Testis (tissue), 3 donors: ENCODE data around the gene THRB. TPM values are rescaled to one million over a fixed set of nuclear protein-coding genes. Genes with fewer than 3 reads are reported as not detected.
"Not testable (repeated sequence)": the region's sequence is repeated elsewhere in the genome, so short reads cannot be mapped to it uniquely, and the experiment has no call there.

Experiments
- DNase-seq: peaks from one replicate; pipeline ENCODE4 v3.0.0-alpha.2; 2019
- H3K27ac ChIP-seq, 2 donors: fragments of 200-600 bp; sonication (generic); one replicate each; pipeline ENCODE4 v1.5.1; 2019
- H3K27me3 ChIP-seq: fragments of 200-600 bp; sonication (generic); one replicate; pipeline ENCODE4 v1.5.1; 2019
- H3K36me3 ChIP-seq: fragments of 200-600 bp; sonication (generic); one replicate; pipeline ENCODE4 v1.5.1; 2017; ENCODE audit warnings: low read depth; ENCODE audit errors: missing control alignments
- H3K4me1 ChIP-seq: fragments of 200-600 bp; sonication (generic); one replicate; pipeline ENCODE4 v1.5.1; 2019
- H3K4me3 ChIP-seq, 2 donors: fragments of 200-600 bp; sonication (generic); one replicate each; pipeline ENCODE4 v1.5.1; 2017 to 2019
- H3K9me3 ChIP-seq: fragments of 200-600 bp; sonication (generic); one replicate; pipeline ENCODE4 v1.5.1; 2017
- POLR2A ChIP-seq: fragments of 450-650 bp; IDR thresholded peaks from one replicate; pipeline ENCODE4 v1.6.1; 2017; ENCODE audit warnings: antibody characterized with exemption, mild to moderate bottlenecking, moderate library complexity
- WGBS, 2 donors: methylation state at CpG; one replicate each; pipeline ENCODE4 v1.1.5; 2018; 5-methylcytosine and 5-hydroxymethylcytosine counted together
- intact Hi-C: fragments of 100-400 bp; cut with DNase I; formaldehyde crosslinking; loops from one replicate; pipeline ENCODE4 v1.15.1; 2023; ENCODE audit warnings: low total_unique reads
- polyA plus RNA-seq: library from polyadenylated mRNA; stranded (reverse); fragments of 350-450 nt; fragmentation: Illumina TruSeq; extraction: RNeasy Lipid Tissue Mini Kit (QIAGEN cat#74804); gene quantifications from one replicate; pipeline ENCODE4 v1.2.3, GENCODE V29; 2014; ENCODE audit warnings: low read depth, low replicate concordance; ENCODE audit not compliant: insufficient read depth
- total RNA-seq, 2 donors: library from RNA; depleted of rRNA; stranded (reverse); fragments of >200 nt; gene quantifications; one replicate each; pipeline ENCODE4 v1.2.3, GENCODE V29; 2016
- TF ChIP-seq, protein P1 (sequence below), 3 experiments: fragments of 450-650 bp in 2 of 3; fragments of 200-600 bp in 1 of 3; sonication (generic) in 1 of 3; IDR thresholded peaks; one replicate each; pipeline ENCODE4 v1.5.1; 2016 to 2019; ENCODE audit warnings: antibody characterized with exemption in 3 of 3, mild to moderate bottlenecking in 2 of 3, moderate library complexity in 1 of 3

Gene THRB
- total and polyA plus RNA-seq, 3 donors from 2014 or later, result 1.3 to 2.0 (median 1.4) TPM

DNA sequence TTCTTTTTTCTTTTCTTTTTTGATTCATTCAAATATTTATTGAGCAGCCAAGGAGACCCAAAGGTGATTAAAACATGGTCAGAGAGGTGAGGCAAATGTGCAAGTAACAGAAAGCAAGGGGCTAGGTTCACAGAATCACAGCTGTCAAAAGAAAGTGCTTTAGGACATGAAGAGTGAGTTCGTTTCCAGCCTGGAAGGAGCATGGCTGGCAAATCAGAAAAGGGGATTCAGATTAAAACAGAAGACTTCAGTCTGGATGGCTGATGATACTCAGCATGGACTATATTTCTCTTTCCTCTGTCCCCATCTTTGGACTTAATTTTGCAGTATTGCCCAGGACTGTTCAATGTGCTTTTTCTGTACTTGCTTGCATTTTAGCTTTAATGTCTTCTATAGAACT, 398.4 kb downstream of the THRB start:
- Histone ChIP-seq H3K4me1 (no peaks in the 10 kb centered on the region), H3K27me3 (no peaks in the 10 kb centered on the region), H3K4me3 (no peak overlapping the region), H3K36me3 (no peaks in the 10 kb centered on the region), H3K9me3 (no peaks in the 10 kb centered on the region), H3K27ac (no peak overlapping the region)
- intact Hi-C loops, result no loop called here
- TF ChIP-seq, protein P1, sequence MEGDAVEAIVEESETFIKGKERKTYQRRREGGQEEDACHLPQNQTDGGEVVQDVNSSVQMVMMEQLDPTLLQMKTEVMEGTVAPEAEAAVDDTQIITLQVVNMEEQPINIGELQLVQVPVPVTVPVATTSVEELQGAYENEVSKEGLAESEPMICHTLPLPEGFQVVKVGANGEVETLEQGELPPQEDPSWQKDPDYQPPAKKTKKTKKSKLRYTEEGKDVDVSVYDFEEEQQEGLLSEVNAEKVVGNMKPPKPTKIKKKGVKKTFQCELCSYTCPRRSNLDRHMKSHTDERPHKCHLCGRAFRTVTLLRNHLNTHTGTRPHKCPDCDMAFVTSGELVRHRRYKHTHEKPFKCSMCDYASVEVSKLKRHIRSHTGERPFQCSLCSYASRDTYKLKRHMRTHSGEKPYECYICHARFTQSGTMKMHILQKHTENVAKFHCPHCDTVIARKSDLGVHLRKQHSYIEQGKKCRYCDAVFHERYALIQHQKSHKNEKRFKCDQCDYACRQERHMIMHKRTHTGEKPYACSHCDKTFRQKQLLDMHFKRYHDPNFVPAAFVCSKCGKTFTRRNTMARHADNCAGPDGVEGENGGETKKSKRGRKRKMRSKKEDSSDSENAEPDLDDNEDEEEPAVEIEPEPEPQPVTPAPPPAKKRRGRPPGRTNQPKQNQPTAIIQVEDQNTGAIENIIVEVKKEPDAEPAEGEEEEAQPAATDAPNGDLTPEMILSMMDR (IDR thresholded peaks at IDR 0.05), result no peak
- no peak for TF ChIP-seq POLR2A
- WGBS, 2 donors, result 40 to 64% methylated on average over 1 of the region's 1 CpG
- no peak for DNase-seq

- DNase-seq, H3K4me1 ChIP-seq, H3K36me3 ChIP-seq, H3K27me3 ChIP-seq, H3K27ac ChIP-seq, intact Hi-C loops, H3K9me3 ChIP-seq, H3K4me3 ChIP-seq: not testable (repeated sequence)
- 50 to 86% methylated on average over 2 to 11 of the region's 17 CpGs for whole genome bisulfite sequencing, 2 donors
Measured at GRCh38 chr3:24094818-24095217, 399.8 kb downstream of the THRB start.

DNA sequence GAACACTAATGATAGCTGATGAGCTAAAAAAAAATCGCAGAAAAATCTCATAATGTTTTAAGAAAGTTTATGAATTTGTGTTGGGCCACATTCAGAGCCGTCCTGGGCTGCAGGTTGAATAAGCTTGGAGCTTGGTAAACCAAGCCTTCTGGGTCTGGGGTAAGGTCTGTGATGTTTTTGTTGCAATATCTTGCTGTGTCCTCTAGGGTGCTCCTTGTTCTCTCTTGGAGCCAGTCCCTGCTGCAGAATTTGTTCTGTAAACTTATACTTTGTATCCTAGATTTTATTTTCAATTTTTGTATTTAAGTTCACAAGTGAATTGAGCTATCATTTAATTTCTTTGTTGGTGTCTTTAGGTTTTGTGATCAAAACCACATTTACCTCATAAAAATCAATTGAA, 405.9 kb downstream of the THRB start:
- Histone ChIP-seq H3K36me3 (no peaks in the 10 kb centered on the region), H3K27me3 (no peaks in the 10 kb centered on the region), H3K27ac (no peak overlapping the region), H3K9me3 (no peaks in the 10 kb centered on the region), H3K4me3 (no peak overlapping the region), H3K4me1 (no peaks in the 10 kb centered on the region)
- intact Hi-C loops, result no loop called here
- no peak for TF ChIP-seq POLR2A
- TF ChIP-seq, protein P1 (IDR thresholded peaks at IDR 0.05), result peak in 1 of 3 experiments; percentile 27
- no peak for DNase-seq
- 52 to 68% methylated on average over 2 of the region's 2 CpGs for WGBS, 2 donors

- 92 to 95% methylated on average over 3 of the region's 3 CpGs for WGBS, 2 donors
- Histone ChIP-seq H3K36me3 (no peaks in the 10 kb centered on the region), H3K4me1 (no peaks in the 10 kb centered on the region), H3K4me3 (no peak overlapping the region), H3K27ac (no peak overlapping the region), H3K27me3 (no peaks in the 10 kb centered on the region), H3K9me3 (no peaks in the 10 kb centered on the region)
- DNase-seq, result no peak
- intact Hi-C loops, result no loop called here
- no peak for TF ChIP-seq POLR2A
- TF ChIP-seq, protein P1 (IDR thresholded peaks at IDR 0.05), result no peak
Measured at GRCh38 chr3:24087469-24087868, 407.2 kb downstream of the THRB start.

GRCh38 chr3:24086617-24087404, 407.8 kb downstream of the THRB start:
- no peaks in the 10 kb centered on the region for H3K27me3 ChIP-seq
- no peaks in the 10 kb centered on the region for H3K36me3 ChIP-seq
- H3K27ac ChIP-seq, result no peak overlapping the region
- intact Hi-C loops, result no loop called here
- H3K4me3 ChIP-seq, result no peak overlapping the region
- H3K9me3 ChIP-seq, result no peaks in the 10 kb centered on the region
- H3K4me1 ChIP-seq, result no peaks in the 10 kb centered on the region
- no peak for DNase-seq
- 55 to 58% methylated on average over 2 of the region's 2 CpGs for WGBS, 2 donors
- no peak for TF ChIP-seq POLR2A
- TF ChIP-seq, protein P1 (IDR thresholded peaks at IDR 0.05), result no peak
